Endothelial cell of umbilical vein (primary cell): ENCODE data around the gene ADGRG3. TPM values are rescaled to one million over a fixed set of nuclear protein-coding genes. Genes with fewer than 3 reads are reported as not detected.
A peak's percentile ranks its signal among the peaks of the same experiment; 100 is the strongest.

Experiments
- BruUV-seq: library from RNA; stranded (reverse); fragments of 400-500 nt; replicated peaks from 2 replicates; lab custom pipeline; 2021; lab: Mats Ljungman, UMichigan
- CTCF ChIA-PET: fragments of 300-600, 350-600 bp; sonication (Branson Sonifier 250); formaldehyde crosslinking; loops from one replicate; lab custom pipeline; 2021; ENCODE audit warnings: antibody characterized with exemption, inconsistent platforms; lab: Charles Lee
- POLR2A ChIA-PET: fragments of 300-600, 350-600 bp; sonication (Branson Sonifier 250); formaldehyde crosslinking; loops from one replicate; lab custom pipeline; 2021; ENCODE audit warnings: antibody characterized with exemption, inconsistent platforms; lab: Charles Lee
- DNase-seq: peaks from one replicate; pipeline ENCODE4 v3.0.0-alpha.2; 2011; ENCODE audit warnings: low read depth, low spot score
- FAIRE-seq: peaks from 2 replicates; lab custom pipeline; 2011; peaks lifted over from hg19 to GRCh38; lab: Jason Lieb, UNC
- H2AFZ ChIP-seq: 2 replicates; pipeline ENCODE4 v1.6.0; 2012; ENCODE audit warnings: low read depth, low read length, control low read depth, inconsistent platforms
- H3K27ac ChIP-seq: 2 replicates; pipeline ENCODE4 v1.5.1; 2011; ENCODE audit warnings: low read depth, mild to moderate bottlenecking, control low read depth, low read length, moderate library complexity; ENCODE audit not compliant: insufficient read depth
- H3K27me3 ChIP-seq, 2 experiments: 2 replicates each; pipeline versions ENCODE4 v1.6.0 to v1.6.1; 2011; ENCODE audit warnings: low read length in 2 of 2, mixed read lengths in 1 of 2; ENCODE audit not compliant: control insufficient read depth in 2 of 2, insufficient read depth in 2 of 2
- H3K36me3 ChIP-seq, 2 experiments: 2 replicates in 1 of 2; 3 replicates in 1 of 2; pipeline ENCODE4 v1.5.1; 2011; ENCODE audit warnings: low read length in 2 of 2, mild to moderate bottlenecking in 1 of 2, moderate library complexity in 1 of 2; ENCODE audit not compliant: control insufficient read depth in 2 of 2, insufficient read depth in 2 of 2; ENCODE audit errors: extremely low read depth in 1 of 2
- H3K4me1 ChIP-seq: 3 replicates; pipeline ENCODE4 v1.5.1; 2011; ENCODE audit warnings: mild to moderate bottlenecking, low read length; ENCODE audit not compliant: control insufficient read depth, insufficient read depth; ENCODE audit errors: extremely low read depth
- H3K4me2 ChIP-seq: 2 replicates; pipeline ENCODE4 v1.6.1; 2011; ENCODE audit warnings: low read length, control low read depth, mixed read lengths; ENCODE audit not compliant: insufficient read depth
- H3K4me3 ChIP-seq, 3 experiments: fragments of 200-600 bp in 1 of 3; sonication (generic), shearing (Covaris generic) in 1 of 3; replicated peaks in 1 of 3; 2 replicates each; pipeline ENCODE4 v1.5.1; 2011 to 2016; ENCODE audit warnings: control low read depth in 3 of 3, low read length in 3 of 3, mild to moderate bottlenecking in 2 of 3, inconsistent platforms in 1 of 3, low read depth in 1 of 3, moderate library complexity in 1 of 3; ENCODE audit not compliant: insufficient read depth in 1 of 3
- H3K79me2 ChIP-seq: 2 replicates; pipeline ENCODE4 v1.6.0; 2012; ENCODE audit warnings: low read length, inconsistent platforms; ENCODE audit not compliant: control insufficient read depth, insufficient read depth
- H3K9ac ChIP-seq: replicated peaks from 2 replicates; pipeline ENCODE3; 2011; ENCODE audit warnings: low read length, control low read depth; ENCODE audit not compliant: insufficient read depth; ENCODE audit errors: extremely low read depth
- H3K9me1 ChIP-seq: replicated peaks from 3 replicates; pipeline ENCODE4 v1.6.0; 2011; ENCODE audit warnings: mild to moderate bottlenecking, low read length; ENCODE audit not compliant: control insufficient read depth, insufficient read depth; ENCODE audit errors: extremely low read depth
- H3K9me3 ChIP-seq: replicated peaks from 2 replicates; pipeline ENCODE4 v1.5.1; 2012; ENCODE audit warnings: low read length, inconsistent platforms; ENCODE audit not compliant: control insufficient read depth, insufficient read depth
- H4K20me1 ChIP-seq: replicated peaks from 2 replicates; pipeline ENCODE3; 2011; ENCODE audit warnings: mild to moderate bottlenecking, low read length; ENCODE audit not compliant: control insufficient read depth, insufficient read depth; ENCODE audit errors: extremely low read depth
- EZH2 ChIP-seq: IDR thresholded peaks from 2 replicates; pipeline ENCODE4 v1.6.1; 2012; ENCODE audit warnings: borderline replicate concordance, low read depth, mild to moderate bottlenecking, moderate library complexity, low read length, inconsistent platforms; ENCODE audit not compliant: severe bottlenecking
- FOS ChIP-seq: IDR thresholded peaks from 2 replicates; pipeline ENCODE4 v1.6.1; 2011; ENCODE audit warnings: mild to moderate bottlenecking, low read length, moderate library complexity, borderline replicate concordance; ENCODE audit not compliant: insufficient read depth
- MYC ChIP-seq: IDR thresholded peaks from one replicate; pipeline ENCODE4 v1.6.1; 2011; ENCODE audit warnings: mild to moderate bottlenecking, low read depth, low read length
- POLR2AphosphoS5 ChIP-seq: IDR thresholded peaks from 2 replicates; pipeline ENCODE4 v1.6.1; 2012; ENCODE audit warnings: low read depth, mild to moderate bottlenecking, control low read depth, low read length, moderate library complexity; ENCODE audit not compliant: insufficient read depth
- dilution Hi-C: fragments of 300-500 bp; cut with MboI; formaldehyde crosslinking; loops from one replicate; pipeline ENCODE4 v1.15.0; 2019; ENCODE audit warnings: low sequenced_read_pairs; ENCODE audit not compliant: extremely low pct_ligation_motif_present
- intact Hi-C: fragments of 100-400 bp; cut with micrococcal nuclease; formaldehyde crosslinking; loops from one replicate; pipeline ENCODE4 v1.10.0; 2022
- polyA plus RNA-seq, 4 experiments: library from polyadenylated mRNA; depleted of rRNA in 3 of 4; stranded (reverse) in 3 of 4; unstranded in 1 of 4; fragments of >200 nt; gene quantifications; 2 replicates each; pipeline versions ENCODE4 v1.2.1 to v1.2.3, GENCODE V29; 2011 to 2012; ENCODE audit warnings: missing spikeins in 1 of 4
- total RNA-seq: library from RNA; stranded (reverse); gene quantifications from 2 replicates; pipeline ENCODE4 v1.2.3, GENCODE V29; 2021
- TF ChIP-seq, protein P1 (sequence below), 2 donors: IDR thresholded peaks; 1 replicate in 1 of 2; 2 replicates in 1 of 2; pipeline ENCODE4 v1.5.1; 2011; ENCODE audit warnings: low read length in 2 of 2, mild to moderate bottlenecking in 2 of 2, moderate library complexity in 2 of 2, control low read depth in 1 of 2, inconsistent platforms in 1 of 2, low read depth in 1 of 2; ENCODE audit not compliant: insufficient read depth in 1 of 2; ENCODE audit errors: extremely low read depth in 1 of 2

ADGRG3 gene
- total and polyA plus RNA-seq, 2 donors (not counting 3 experiments of a cell fraction or from before 2014, with no cell fraction given): not detected

DNA sequence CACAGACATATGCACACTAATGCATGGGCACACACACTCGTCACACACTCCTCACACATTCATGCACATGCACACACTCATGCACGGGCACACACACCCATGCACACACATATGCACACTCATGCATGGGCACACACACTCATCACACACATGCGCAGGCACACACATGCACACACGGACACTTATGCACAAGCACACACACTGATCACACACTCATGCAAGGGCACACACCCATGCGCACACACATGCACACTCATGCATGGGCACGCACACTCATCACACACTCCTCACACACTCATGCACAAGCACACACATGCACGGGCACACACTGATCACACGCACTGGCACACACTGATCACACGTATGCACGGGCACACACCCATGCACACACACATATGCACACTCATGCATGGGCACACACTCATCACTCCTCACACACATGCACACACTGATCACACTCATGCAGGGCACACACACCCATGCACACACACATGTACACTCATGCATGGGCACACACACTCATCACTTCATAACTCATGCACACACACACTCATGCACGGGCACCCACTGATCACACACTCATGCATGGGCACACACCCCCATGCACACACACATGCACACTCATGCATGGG lies 23.6 kb upstream of the ADGRG3 start:
- Histone ChIP-seq H2AFZ (no peak overlapping the region), H3K79me2 (peaks cover 14% of the 10 kb centered on the region), H3K27me3 (no peaks in the 10 kb centered on the region), H3K9ac (no peak overlapping the region), H3K36me3 (no peaks in the 10 kb centered on the region), H3K27ac (no peak overlapping the region), H4K20me1 (no peaks in the 10 kb centered on the region), H3K9me3 (no peaks in the 10 kb centered on the region), H3K4me1 (peaks cover 40% of the 10 kb centered on the region), H3K4me3 (no peak overlapping the region), H3K9me1 (no peaks in the 10 kb centered on the region), H3K4me2 (no peak overlapping the region)
- TF ChIP-seq MYC: no peak
- TF ChIP-seq FOS: no peak
- intact Hi-C loops (loop anchor here (5.0 to 10.0 kb wide), 2 partner anchors 170 to 358 kb away; partner anchors contain the start of genes USB1 and ZNF319), dilution Hi-C loops (no loop called here)
- ChIA-PET POLR2A (interaction anchor here (1.3 kb wide), 1 partner anchor 16 kb away, joined by 9 read pairs; the partner anchor contains the start of gene ADGRG1), CTCF (interaction anchor here (1.1 to 1.9 kb wide), 4 partner anchors 9 to 53 kb away, joined by 4 to 11 read pairs (median 5); no protein-coding TSS in a partner anchor)
- DNase-seq (no peak), FAIRE-seq (no peak)
- no TSS peak for BruUV-seq

DNA sequence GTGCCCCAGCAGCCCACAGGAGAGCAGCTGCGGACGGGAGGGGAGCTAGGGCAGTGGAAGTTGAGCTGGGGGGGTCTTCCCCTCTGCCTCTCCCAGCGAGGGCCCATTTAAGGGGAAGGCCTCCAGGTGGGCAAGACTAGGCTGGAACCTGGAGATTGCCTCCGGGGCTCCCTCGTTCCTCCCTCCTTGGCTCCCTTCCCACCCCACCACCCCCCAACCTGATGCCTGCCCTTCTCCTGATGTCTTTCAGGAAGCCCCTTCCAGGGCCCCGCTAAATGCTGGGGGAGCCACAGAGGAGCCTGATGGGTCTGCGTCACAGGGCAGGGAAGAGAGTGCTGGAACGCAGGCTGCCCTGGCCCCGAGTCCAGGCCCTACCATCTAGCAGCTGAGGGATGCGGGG lies 22.9 kb upstream of the ADGRG3 start:
- TF ChIP-seq, protein P1, sequence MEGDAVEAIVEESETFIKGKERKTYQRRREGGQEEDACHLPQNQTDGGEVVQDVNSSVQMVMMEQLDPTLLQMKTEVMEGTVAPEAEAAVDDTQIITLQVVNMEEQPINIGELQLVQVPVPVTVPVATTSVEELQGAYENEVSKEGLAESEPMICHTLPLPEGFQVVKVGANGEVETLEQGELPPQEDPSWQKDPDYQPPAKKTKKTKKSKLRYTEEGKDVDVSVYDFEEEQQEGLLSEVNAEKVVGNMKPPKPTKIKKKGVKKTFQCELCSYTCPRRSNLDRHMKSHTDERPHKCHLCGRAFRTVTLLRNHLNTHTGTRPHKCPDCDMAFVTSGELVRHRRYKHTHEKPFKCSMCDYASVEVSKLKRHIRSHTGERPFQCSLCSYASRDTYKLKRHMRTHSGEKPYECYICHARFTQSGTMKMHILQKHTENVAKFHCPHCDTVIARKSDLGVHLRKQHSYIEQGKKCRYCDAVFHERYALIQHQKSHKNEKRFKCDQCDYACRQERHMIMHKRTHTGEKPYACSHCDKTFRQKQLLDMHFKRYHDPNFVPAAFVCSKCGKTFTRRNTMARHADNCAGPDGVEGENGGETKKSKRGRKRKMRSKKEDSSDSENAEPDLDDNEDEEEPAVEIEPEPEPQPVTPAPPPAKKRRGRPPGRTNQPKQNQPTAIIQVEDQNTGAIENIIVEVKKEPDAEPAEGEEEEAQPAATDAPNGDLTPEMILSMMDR (IDR thresholded peaks at IDR 0.05; ENCODE audit: extremely low read depth in 1 of 2, insufficient read depth in 1 of 2, low read depth in 1 of 2, low read length in 2 of 2): no peak
- no peak for TF ChIP-seq EZH2
- no peak for TF ChIP-seq POLR2AphosphoS5
- no peaks in the 10 kb centered on the region for H3K9me1 ChIP-seq
- no TSS peak for BruUV-seq
- H3K9me3 ChIP-seq: no peaks in the 10 kb centered on the region
- DNase-seq (no peak), FAIRE-seq (peak; percentile 44)
- no peaks in the 10 kb centered on the region for H3K27me3 ChIP-seq
- H3K79me2 ChIP-seq: peaks cover 14% of the 10 kb centered on the region
- no peak overlapping the region for H2AFZ ChIP-seq
- H3K36me3 ChIP-seq: no peaks in the 10 kb centered on the region
- dilution Hi-C loops (no loop called here), intact Hi-C loops (loop anchor here (5.0 to 10.0 kb wide), 2 partner anchors 170 to 357 kb away; partner anchors contain the start of genes USB1 and ZNF319)
- no peak overlapping the region for H3K9ac ChIP-seq
- peaks cover 40% of the 10 kb centered on the region for H3K4me1 ChIP-seq
- ChIA-PET CTCF (interaction anchor here (1.2 to 5.7 kb wide), 7 partner anchors 8 to 69 kb away, joined by 3 to 117 read pairs (median 62); partner anchors contain the start of gene ADGRG1), POLR2A (no interaction called here)
- no peaks in the 10 kb centered on the region for H4K20me1 ChIP-seq
- H3K27ac ChIP-seq: peak overlapping the region; percentile 90
- H3K4me3 ChIP-seq: no peak overlapping the region
- no peak overlapping the region for H3K4me2 ChIP-seq
